OCI-LY7 (cell line): Measurements from ENCODE around the gene TRHDE. TPM values are rescaled to one million over a fixed set of nuclear protein-coding genes. Genes with fewer than 3 reads are reported as not detected.

Experiments used
- BruUV-seq: library from RNA; stranded (reverse); fragments of 400-500 nt; replicated peaks from 2 replicates; lab custom pipeline; 2021; lab: Mats Ljungman, UMichigan
- CTCF ChIA-PET: fragments of 300-600 bp; sonication (Branson Sonifier 250); formaldehyde crosslinking; loops from one replicate; lab custom pipeline; 2022; ENCODE audit warnings: antibody characterized with exemption; ENCODE audit not compliant: unreplicated experiment; lab: Charles Lee
- POLR2A ChIA-PET: fragments of 300-600 bp; sonication (Branson Sonifier 250); formaldehyde crosslinking; loops from one replicate; lab custom pipeline; 2022; ENCODE audit warnings: antibody characterized with exemption; lab: Charles Lee
- DNase-seq: peaks from one replicate; pipeline ENCODE4 v3.0.0-alpha.2; 2015; ENCODE audit warnings: low spot score
- H2AFZ ChIP-seq: fragments of 200-600 bp; sonication (generic), shearing (Covaris generic); 2 replicates; pipeline ENCODE4 v1.6.1; 2014; ENCODE audit warnings: mild to moderate bottlenecking, antibody characterized with exemption, low read length, moderate library complexity
- H3K27ac ChIP-seq: fragments of 200-600 bp; sonication (generic); 2 replicates; pipeline ENCODE4 v1.5.1; 2014; ENCODE audit warnings: mixed run types, low read depth, mild to moderate bottlenecking, moderate library complexity, low read length, inconsistent platforms; ENCODE audit not compliant: poor library complexity, severe bottlenecking
- H3K36me3 ChIP-seq: fragments of 200-600 bp; sonication (generic); 2 replicates; pipeline ENCODE4 v1.6.1; 2014; ENCODE audit warnings: mild to moderate bottlenecking, antibody characterized with exemption, low read length, moderate library complexity, mixed read lengths; ENCODE audit not compliant: insufficient read depth
- H3K4me1 ChIP-seq: fragments of 200-600 bp; sonication (generic); 2 replicates; pipeline ENCODE4 v1.5.1; 2014; ENCODE audit warnings: mild to moderate bottlenecking, low read length; ENCODE audit not compliant: insufficient read depth, poor library complexity, severe bottlenecking
- H3K4me2 ChIP-seq: fragments of 200-600 bp; sonication (generic); 2 replicates; pipeline ENCODE4 v1.6.1; 2014; ENCODE audit warnings: mild to moderate bottlenecking, low read length
- H3K4me3 ChIP-seq: fragments of 200-600 bp; sonication (generic); 2 replicates; pipeline ENCODE4 v1.5.1; 2014; ENCODE audit warnings: mild to moderate bottlenecking, low read depth, low read length; ENCODE audit not compliant: poor library complexity, severe bottlenecking
- H3K79me2 ChIP-seq: fragments of 200-600 bp; sonication (generic); 2 replicates; pipeline ENCODE4 v1.6.1; 2016; ENCODE audit warnings: low read depth, mild to moderate bottlenecking, low read length, moderate library complexity, mixed read lengths; ENCODE audit not compliant: insufficient read depth
- H3K9me2 ChIP-seq: fragments of 200-600 bp; sonication (generic); 2 replicates; pipeline ENCODE4 v1.6.1; 2016; ENCODE audit warnings: mild to moderate bottlenecking, low read length, mixed read lengths; ENCODE audit not compliant: insufficient read depth
- H3K9me3 ChIP-seq: fragments of 200-600 bp; sonication (generic); 2 replicates; pipeline ENCODE4 v1.6.1; 2014; ENCODE audit warnings: mild to moderate bottlenecking, mixed run types, low read length, mixed read lengths
- H4K20me1 ChIP-seq: fragments of 200-600 bp; sonication (generic); 2 replicates; pipeline ENCODE4 v1.6.1; 2014; ENCODE audit warnings: mild to moderate bottlenecking, antibody characterized with exemption, low read length, moderate library complexity, mixed read lengths; ENCODE audit not compliant: insufficient read depth
- CTCF ChIP-seq: fragments of 200-600 bp; sonication (generic); conservative IDR thresholded peaks from 2 replicates; pipeline ENCODE4 v1.5.1; 2014; ENCODE audit warnings: mild to moderate bottlenecking, antibody characterized with exemption, low read length, moderate library complexity, mixed read lengths
- EZH2phosphoT487 ChIP-seq: fragments of 200-600 bp; sonication (generic); IDR thresholded peaks from 2 replicates; pipeline ENCODE4 v1.6.1; 2018; ENCODE audit warnings: low read depth, borderline replicate concordance, mild to moderate bottlenecking, mixed run types, antibody characterized with exemption, low read length, moderate library complexity, mixed read lengths
- intact Hi-C: fragments of 100-400 bp; cut with micrococcal nuclease; formaldehyde crosslinking; loops from one replicate; pipeline ENCODE4 v1.10.0; 2022; ENCODE audit not compliant: unreplicated experiment
- total RNA-seq, 2 experiments: library from RNA; depleted of rRNA in 1 of 2; stranded (reverse); fragments of >200 nt in 1 of 2; shearing (Covaris generic) in 1 of 2; gene quantifications; 2 replicates each; pipeline ENCODE4 v1.2.3, GENCODE V29; 2014 to 2022

TRHDE gene
- total RNA-seq, 2 experiments from 2014 or later, result not detected

GRCh38 chr12:72330784-72331183 is 58.6 kb downstream of the TRHDE start:
- intact Hi-C loops, result no loop called here
- BruUV-seq, result no TSS peak
- TF ChIP-seq CTCF, result no peak
- no peak for TF ChIP-seq EZH2phosphoT487
- Histone ChIP-seq H3K27ac (no peak overlapping the region), H3K79me2 (no peaks in the 10 kb centered on the region), H3K9me2 (no peaks in the 10 kb centered on the region), H3K9me3 (no peaks in the 10 kb centered on the region), H3K4me3 (no peak overlapping the region), H3K4me1 (no peaks in the 10 kb centered on the region), H3K36me3 (no peaks in the 10 kb centered on the region), H4K20me1 (no peaks in the 10 kb centered on the region), H2AFZ (no peak overlapping the region), H3K4me2 (no peak overlapping the region)
- ChIA-PET CTCF (no interaction called here), POLR2A (interaction anchor here (0.6 to 1.1 kb wide), 5 partner anchors 10 to 1957 kb away, joined by 3 to 4 read pairs (median 3); no protein-coding TSS in a partner anchor)
- DNase-seq, result no peak

- Histone ChIP-seq H3K4me3 (no peak overlapping the region), H3K79me2 (no peaks in the 10 kb centered on the region), H3K36me3 (no peaks in the 10 kb centered on the region), H3K9me2 (no peaks in the 10 kb centered on the region), H3K9me3 (no peaks in the 10 kb centered on the region), H3K27ac (no peak overlapping the region), H3K4me1 (no peaks in the 10 kb centered on the region), H3K4me2 (no peak overlapping the region), H2AFZ (no peak overlapping the region), H4K20me1 (no peaks in the 10 kb centered on the region)
- ChIA-PET CTCF (no interaction called here), POLR2A (interaction anchor here (0.8 kb wide), 1 partner anchor 617 kb away, joined by 3 read pairs; no protein-coding TSS in a partner anchor)
- no TSS peak for BruUV-seq
- no peak for TF ChIP-seq EZH2phosphoT487
- no peak for TF ChIP-seq CTCF
- intact Hi-C loops, result no loop called here
- no peak for DNase-seq
Measured at GRCh38 chr12:72337382-72337781, 65.2 kb downstream of the TRHDE start.

- Histone ChIP-seq H3K9me2 (no peaks in the 10 kb centered on the region), H4K20me1 (no peaks in the 10 kb centered on the region), H2AFZ (no peak overlapping the region), H3K4me1 (no peaks in the 10 kb centered on the region), H3K4me3 (no peak overlapping the region), H3K27ac (no peak overlapping the region), H3K36me3 (no peaks in the 10 kb centered on the region), H3K79me2 (no peaks in the 10 kb centered on the region), H3K4me2 (no peak overlapping the region), H3K9me3 (no peaks in the 10 kb centered on the region)
- intact Hi-C loops, result no loop called here
- ChIA-PET CTCF (no interaction called here), POLR2A (interaction anchor here (0.8 kb wide), 1 partner anchor 616 kb away, joined by 3 read pairs; no protein-coding TSS in a partner anchor)
- BruUV-seq, result no TSS peak
- no peak for TF ChIP-seq CTCF
- TF ChIP-seq EZH2phosphoT487, result no peak
- no peak for DNase-seq
Measured at GRCh38 chr12:72337946-72338345, 65.8 kb downstream of the TRHDE start.
